ENCODE data around the gene SUMF1. TPM values are rescaled to one million over a fixed set of nuclear protein-coding genes. Genes with fewer than 3 reads are reported as not detected.

SUMF1 gene
- polyA plus RNA-seq (2013, experiment 1 of 2; ENCODE audit: insufficient read length) = 25.9 TPM
- polyA plus RNA-seq (2013, experiment 2 of 2; ENCODE audit: insufficient read length) = 26.7 TPM

- peak; percentile 80 for DNase-seq
Measured at GRCh38 chr3:4466741-4467521, at the start of gene SUMF1. SUMF1 (minus strand) TSS chr3:4467269; CDS start chr3:4467245, 24 bp downstream.

GRCh38 chr3:4515916-4516579 lies 49.0 kb upstream of the SUMF1 start:
- no peak for DNase-seq

GRCh38 chr3:4514916-4515315 lies 47.8 kb upstream of the SUMF1 start:
- no peak for DNase-seq

- no peak for DNase-seq
Measured at GRCh38 chr3:4514321-4514720, 47.3 kb upstream of the SUMF1 start.

- no peak for DNase-seq
Measured at GRCh38 chr3:4512895-4513616, 46.0 kb upstream of the SUMF1 start.

GRCh38 chr3:4511491-4512262 lies 44.6 kb upstream of the SUMF1 start:
- no peak for DNase-seq

GRCh38 chr3:4509983-4510755 lies 43.1 kb upstream of the SUMF1 start:
- no peak for DNase-seq

GRCh38 chr3:4509043-4509442 lies 42.0 kb upstream of the SUMF1 start:
- DNase-seq = no peak

- no peak for DNase-seq
Measured at GRCh38 chr3:4508048-4508981, 41.2 kb upstream of the SUMF1 start.

- DNase-seq = peak; percentile 39
Measured at GRCh38 chr3:4507024-4507596, 40.0 kb upstream of the SUMF1 start.

- DNase-seq = no peak
Measured at GRCh38 chr3:4506559-4507023, 39.5 kb upstream of the SUMF1 start.

GRCh38 chr3:4505688-4506558 lies 38.9 kb upstream of the SUMF1 start:
- no peak for DNase-seq

- DNase-seq = no peak
Measured at GRCh38 chr3:4504340-4505261, 37.5 kb upstream of the SUMF1 start.

- DNase-seq = no peak
Measured at GRCh38 chr3:4503050-4503449, 36.0 kb upstream of the SUMF1 start.

GRCh38 chr3:4501927-4502326 lies 34.9 kb upstream of the SUMF1 start:
- no peak for DNase-seq

GRCh38 chr3:4501437-4501836 lies 34.4 kb upstream of the SUMF1 start:
- no peak for DNase-seq

GRCh38 chr3:4498446-4498845 lies 31.4 kb upstream of the SUMF1 start:
- DNase-seq = no peak

- no peak for DNase-seq
Measured at GRCh38 chr3:4497843-4498324, 30.8 kb upstream of the SUMF1 start.

Measured in fibroblast of skin of scalp (primary cell).